Esophagus squamous epithelium (tissue), 4 donors: ENCODE measurements around the gene RAB26.

Experiments used
- CTCF ChIP-seq, 6 experiments: fragments of 450-650 bp in 4 of 6; fragments of 200-600 bp in 2 of 6; sonication (generic) in 2 of 6; IDR thresholded peaks; one replicate each; pipeline ENCODE4 v1.5.1; 2016 to 2019; ENCODE audit warnings: antibody characterized with exemption in 6 of 6, mild to moderate bottlenecking in 4 of 6, moderate library complexity in 4 of 6
- POLR2A ChIP-seq, 4 donors: fragments of 450-650 bp; IDR thresholded peaks; one replicate each; pipeline ENCODE4 v1.6.1; 2017; ENCODE audit warnings: antibody characterized with exemption in 4 of 4, mild to moderate bottlenecking in 4 of 4, moderate library complexity in 3 of 4

DNA sequence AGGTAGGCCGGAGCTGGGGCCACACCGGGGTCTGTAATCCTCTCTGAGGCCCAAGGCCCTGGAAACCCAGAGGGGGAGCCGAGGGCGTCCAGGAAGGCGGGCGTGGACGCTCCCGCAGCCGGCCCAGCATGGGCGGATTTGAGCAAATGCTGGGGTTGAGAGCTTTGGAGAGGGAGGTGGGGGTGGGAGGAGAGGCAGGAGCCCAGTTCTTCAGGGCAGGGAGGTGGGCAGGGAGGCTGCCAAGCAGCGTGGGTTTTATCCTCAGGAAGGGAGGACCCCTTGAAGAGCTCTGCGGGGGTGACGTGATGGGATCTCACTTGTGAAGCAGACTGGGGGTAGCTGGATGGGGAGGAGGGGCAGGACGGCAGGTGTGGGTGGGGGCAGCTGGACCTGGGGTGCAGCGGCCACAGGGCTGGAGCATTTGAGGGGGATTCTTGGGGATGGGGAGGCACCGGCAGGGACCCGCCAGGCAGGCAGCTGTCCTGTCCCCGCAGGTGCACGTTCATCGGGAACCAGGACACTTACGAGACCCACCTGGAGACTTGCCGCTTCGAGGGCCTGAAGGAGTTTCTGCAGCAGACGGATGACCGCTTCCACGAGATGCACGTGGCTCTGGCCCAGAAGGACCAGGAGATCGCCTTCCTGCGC is 24.4 kb downstream of the RAB26 start:
- TF ChIP-seq CTCF (IDR thresholded peaks at IDR 0.05) = no peak
- no peak for TF ChIP-seq POLR2A (IDR thresholded peaks at IDR 0.05)
